Peyer's patch (tissue), 4 donors: ENCODE results near the gene MRPL36. TPM values are rescaled to one million over a fixed set of nuclear protein-coding genes. Genes with fewer than 3 reads are reported as not detected.
A peak's percentile ranks its signal among the peaks of the same experiment; 100 is the strongest.

Source experiments
- DNase-seq, 3 donors: peaks; one replicate each; pipeline ENCODE4 v3.0.0-alpha.2; 2017 to 2019
- H3K27ac ChIP-seq, 4 donors: fragments of 200-600 bp; sonication (generic); one replicate each; pipeline ENCODE4 v1.5.1; 2016 to 2019
- H3K27me3 ChIP-seq, 2 donors: fragments of 200-600 bp; sonication (generic); one replicate each; pipeline ENCODE4 v1.5.1; 2019
- H3K36me3 ChIP-seq, 3 donors: fragments of 200-600 bp; sonication (generic); one replicate each; pipeline ENCODE4 v1.5.1; 2016 to 2019
- H3K4me1 ChIP-seq, 4 donors: fragments of 200-600 bp; sonication (generic); one replicate each; pipeline ENCODE4 v1.5.1; 2016 to 2019
- H3K4me3 ChIP-seq, 4 donors: fragments of 200-600 bp; sonication (generic); 1 replicate in 3 of 4; 2 replicates in 1 of 4; pipeline ENCODE4 v1.5.1; 2016 to 2019; ENCODE audit warnings: mild to moderate bottlenecking in 1 of 4
- H3K9me3 ChIP-seq, 4 donors: fragments of 200-600 bp; sonication (generic); one replicate each; pipeline ENCODE4 v1.5.1; 2016 to 2019; ENCODE audit warnings: mild to moderate bottlenecking in 1 of 4
- POLR2A ChIP-seq, 2 donors: fragments of 450-650 bp; IDR thresholded peaks; one replicate each; pipeline ENCODE4 v1.5.1; 2017; ENCODE audit warnings: antibody characterized with exemption in 2 of 2, mild to moderate bottlenecking in 2 of 2, moderate library complexity in 2 of 2
- total RNA-seq, 4 donors: library from RNA; depleted of rRNA; stranded (reverse); fragments of >200 nt; gene quantifications; one replicate each; pipeline ENCODE4 v1.1.0, GENCODE V29; 2016
- TF ChIP-seq, protein P1 (sequence below), 6 experiments: fragments of 450-650 bp in 4 of 6; fragments of 200-600 bp in 2 of 6; sonication (generic) in 1 of 6; IDR thresholded peaks; one replicate each; pipeline ENCODE4 v1.5.1; 2017 to 2019; ENCODE audit warnings: antibody characterized with exemption in 6 of 6, mild to moderate bottlenecking in 3 of 6, moderate library complexity in 1 of 6

Gene MRPL36
- total RNA-seq, 4 donors from 2014 or later, result 21.9 to 23.9 (median 23.3) TPM

DNA sequence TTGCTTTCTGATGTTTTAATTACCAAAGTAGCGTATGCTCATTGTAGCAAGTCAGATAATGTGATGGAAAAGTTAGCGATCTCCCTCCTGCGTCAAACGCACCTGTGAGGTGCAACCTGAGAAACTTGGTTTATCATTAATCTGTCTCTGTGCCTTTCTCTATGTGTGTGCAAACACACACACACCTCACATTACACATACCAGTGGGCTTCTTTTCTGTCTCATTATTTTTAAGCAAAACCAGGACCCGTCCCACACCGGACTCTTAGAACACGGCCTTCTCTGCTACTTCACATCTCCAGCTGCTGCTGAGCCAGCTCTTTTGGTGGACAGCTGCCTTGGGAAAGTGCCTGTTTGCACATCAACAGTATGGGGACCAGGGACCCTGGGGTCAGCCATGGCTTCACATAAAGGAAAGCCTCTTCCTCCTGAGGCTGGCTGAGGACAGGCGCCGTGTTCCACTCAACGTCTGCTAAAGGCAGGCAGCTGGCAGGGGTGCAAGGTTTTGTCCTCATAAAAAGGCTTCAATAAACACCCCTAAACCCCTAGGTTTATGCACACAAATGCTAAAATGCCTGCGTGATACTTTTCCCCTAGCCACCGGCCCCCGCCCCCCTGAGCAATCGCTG, 44.2 kb downstream of the MRPL36 start:
- Histone ChIP-seq H3K27ac (no peak overlapping the region), H3K9me3 (no peaks in the 10 kb centered on the region), H3K4me1 (no peaks in the 10 kb centered on the region), H3K27me3 (no peaks in the 10 kb centered on the region), H3K4me3 (no peak overlapping the region), H3K36me3 (no peaks in the 10 kb centered on the region)
- TF ChIP-seq, protein P1, sequence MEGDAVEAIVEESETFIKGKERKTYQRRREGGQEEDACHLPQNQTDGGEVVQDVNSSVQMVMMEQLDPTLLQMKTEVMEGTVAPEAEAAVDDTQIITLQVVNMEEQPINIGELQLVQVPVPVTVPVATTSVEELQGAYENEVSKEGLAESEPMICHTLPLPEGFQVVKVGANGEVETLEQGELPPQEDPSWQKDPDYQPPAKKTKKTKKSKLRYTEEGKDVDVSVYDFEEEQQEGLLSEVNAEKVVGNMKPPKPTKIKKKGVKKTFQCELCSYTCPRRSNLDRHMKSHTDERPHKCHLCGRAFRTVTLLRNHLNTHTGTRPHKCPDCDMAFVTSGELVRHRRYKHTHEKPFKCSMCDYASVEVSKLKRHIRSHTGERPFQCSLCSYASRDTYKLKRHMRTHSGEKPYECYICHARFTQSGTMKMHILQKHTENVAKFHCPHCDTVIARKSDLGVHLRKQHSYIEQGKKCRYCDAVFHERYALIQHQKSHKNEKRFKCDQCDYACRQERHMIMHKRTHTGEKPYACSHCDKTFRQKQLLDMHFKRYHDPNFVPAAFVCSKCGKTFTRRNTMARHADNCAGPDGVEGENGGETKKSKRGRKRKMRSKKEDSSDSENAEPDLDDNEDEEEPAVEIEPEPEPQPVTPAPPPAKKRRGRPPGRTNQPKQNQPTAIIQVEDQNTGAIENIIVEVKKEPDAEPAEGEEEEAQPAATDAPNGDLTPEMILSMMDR (IDR thresholded peaks at IDR 0.05), result no peak
- TF ChIP-seq POLR2A (IDR thresholded peaks at IDR 0.05), result no peak
- peak in 1 of 3 donors; percentile 15 for DNase-seq

DNA sequence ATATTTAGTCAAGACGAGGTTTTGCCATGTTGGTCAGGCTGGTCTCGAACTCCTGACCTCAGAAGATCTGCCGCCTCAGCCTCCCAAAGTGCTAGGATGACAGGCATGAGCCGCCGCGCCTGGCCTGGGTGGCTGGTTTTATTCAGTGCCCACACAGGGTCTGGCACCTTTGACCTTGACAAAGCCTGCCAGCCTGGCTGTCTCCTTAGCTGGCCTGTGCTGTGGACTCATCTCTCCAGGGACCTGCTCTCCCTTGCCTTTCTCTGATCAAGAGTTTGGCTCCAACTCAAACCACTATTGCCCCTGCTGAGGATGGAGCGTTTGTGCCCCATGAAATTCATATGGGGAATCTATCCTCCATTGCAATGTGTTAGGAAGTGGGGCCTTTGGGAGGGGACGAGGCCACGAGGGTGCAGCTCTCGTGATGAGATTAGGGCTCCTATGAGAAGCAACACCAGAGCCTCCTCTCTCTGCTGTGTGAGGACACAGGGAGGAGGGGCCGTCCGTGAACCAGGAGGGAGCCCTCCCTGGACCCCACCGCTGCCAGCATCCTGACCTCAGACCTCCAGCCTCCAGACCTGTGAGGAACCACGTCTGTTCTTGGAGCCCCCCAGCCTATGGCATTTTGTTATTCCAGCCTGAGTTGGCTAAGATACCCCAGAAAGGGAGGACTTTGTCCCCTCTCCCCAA, 45.0 kb downstream of the MRPL36 start:
- TF ChIP-seq, protein P1 (IDR thresholded peaks at IDR 0.05), result no peak
- no peak for TF ChIP-seq POLR2A (IDR thresholded peaks at IDR 0.05)
- H3K27ac ChIP-seq, result no peak overlapping the region
- H3K9me3 ChIP-seq, result no peaks in the 10 kb centered on the region
- H3K4me1 ChIP-seq, result no peaks in the 10 kb centered on the region
- no peaks in the 10 kb centered on the region for H3K36me3 ChIP-seq
- no peak overlapping the region for H3K4me3 ChIP-seq
- no peaks in the 10 kb centered on the region for H3K27me3 ChIP-seq
- DNase-seq, result peak in 2 of 3 donors; percentile 24 to 27

DNA sequence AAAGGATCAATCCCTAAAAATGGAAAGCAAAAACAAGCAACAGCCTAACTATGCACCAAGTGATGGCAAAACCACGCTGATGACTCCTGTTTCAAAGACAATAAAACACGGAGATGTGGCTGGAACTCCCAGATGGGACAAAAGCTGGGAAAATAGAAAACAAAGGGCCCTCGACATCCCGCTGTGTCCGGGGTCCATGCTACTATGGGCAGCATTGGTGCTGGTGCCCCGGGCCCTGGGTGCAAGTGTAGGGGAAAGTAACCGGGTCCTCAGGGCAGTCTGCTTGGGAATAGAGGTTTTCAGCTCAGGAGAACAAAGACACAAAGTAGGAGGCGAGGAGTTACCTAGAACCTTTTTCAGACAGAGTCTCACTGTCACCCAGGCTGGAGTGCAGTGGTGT, 46.1 kb downstream of the MRPL36 start:
- no peak for DNase-seq
- Histone ChIP-seq H3K4me3 (no peak overlapping the region), H3K4me1 (no peaks in the 10 kb centered on the region), H3K9me3 (no peaks in the 10 kb centered on the region), H3K27me3 (no peaks in the 10 kb centered on the region), H3K27ac (no peak overlapping the region), H3K36me3 (no peaks in the 10 kb centered on the region)
- TF ChIP-seq POLR2A (IDR thresholded peaks at IDR 0.05), result no peak
- TF ChIP-seq, protein P1 (IDR thresholded peaks at IDR 0.05), result no peak

DNA sequence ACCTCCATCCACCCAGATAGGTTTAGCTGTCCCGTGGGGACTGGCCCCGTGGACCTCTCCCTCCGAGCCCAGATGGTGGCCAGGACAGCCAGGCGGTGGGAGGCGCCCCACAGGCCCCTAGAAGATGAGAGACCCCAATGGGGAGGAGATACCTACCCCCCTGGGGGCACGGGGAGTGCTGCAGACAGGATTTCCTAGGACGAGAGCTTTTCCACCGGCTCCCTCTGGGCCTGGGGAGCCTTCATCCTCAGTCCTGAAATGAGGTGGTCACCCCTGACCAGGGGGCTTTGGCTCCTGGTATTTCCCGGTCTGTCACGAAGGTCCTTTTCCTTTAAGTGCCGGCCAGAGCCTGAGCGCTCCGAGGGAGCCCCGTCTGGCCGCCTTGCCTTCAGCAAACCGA, 46.8 kb downstream of the MRPL36 start:
- peak in 1 of 3 donors; percentile 11 for DNase-seq
- no peaks in the 10 kb centered on the region for H3K36me3 ChIP-seq
- no peak overlapping the region for H3K4me3 ChIP-seq
- no peak overlapping the region for H3K27ac ChIP-seq
- H3K4me1 ChIP-seq, result no peaks in the 10 kb centered on the region
- no peak for TF ChIP-seq POLR2A (IDR thresholded peaks at IDR 0.05)
- TF ChIP-seq, protein P1 (IDR thresholded peaks at IDR 0.05), result no peak
- no peaks in the 10 kb centered on the region for H3K9me3 ChIP-seq
- H3K27me3 ChIP-seq, result no peaks in the 10 kb centered on the region

DNA sequence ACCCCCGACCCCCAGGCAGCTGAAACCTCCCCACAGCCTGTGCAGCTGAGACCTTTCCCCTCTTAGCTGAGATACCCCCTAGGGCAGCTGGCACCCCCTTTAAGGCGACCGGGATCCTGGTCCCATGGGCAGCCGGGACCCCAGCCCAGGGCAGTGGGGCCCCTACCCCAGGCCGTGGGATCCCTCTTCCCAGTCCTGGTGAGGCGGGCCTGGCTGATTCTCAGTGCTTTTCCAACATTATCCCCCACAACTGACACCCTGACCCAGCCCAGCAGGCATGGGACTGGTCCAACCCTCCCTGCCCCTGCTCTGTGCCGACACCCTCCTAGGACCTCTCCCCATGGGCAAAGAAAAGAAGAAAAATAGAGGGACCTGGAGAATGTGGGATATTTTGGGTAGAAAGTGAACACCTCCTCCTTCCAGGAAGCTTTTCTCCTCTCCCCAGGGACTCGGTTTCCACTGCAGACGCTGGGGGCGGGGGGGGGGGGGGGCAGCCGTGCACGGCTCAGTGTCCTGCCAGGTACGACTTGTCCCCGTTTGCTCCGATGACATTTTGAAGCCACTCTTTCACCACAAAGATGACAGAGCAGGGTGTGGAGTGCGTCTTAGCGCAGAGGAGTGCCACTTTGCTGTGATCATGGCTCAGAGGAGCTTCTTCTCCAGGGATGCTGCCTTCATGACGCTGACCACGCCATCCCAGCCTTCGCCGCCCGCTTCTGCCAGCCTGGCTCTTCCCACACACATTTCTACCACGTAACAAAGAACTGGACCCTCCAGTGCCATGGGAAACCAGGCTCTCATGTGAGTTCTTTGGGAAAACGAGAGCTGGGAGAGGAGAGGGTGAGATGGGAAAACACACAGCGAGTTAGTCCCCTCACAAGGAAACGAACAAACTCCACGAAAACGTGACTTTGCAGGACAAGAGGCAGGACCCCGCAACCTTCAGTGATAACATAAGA, 47.5 kb downstream of the MRPL36 start:
- TF ChIP-seq, protein P1 (IDR thresholded peaks at IDR 0.05), result no peak
- no peak for TF ChIP-seq POLR2A (IDR thresholded peaks at IDR 0.05)
- Histone ChIP-seq H3K27ac (no peak overlapping the region), H3K27me3 (no peaks in the 10 kb centered on the region), H3K9me3 (no peaks in the 10 kb centered on the region), H3K4me3 (no peak overlapping the region), H3K36me3 (no peaks in the 10 kb centered on the region), H3K4me1 (no peaks in the 10 kb centered on the region)
- peak in 1 of 3 donors; percentile 26 for DNase-seq
